Endothelial cell of hepatic sinusoid (primary cell): ENCODE results near the gene ZNF549.

Source experiments
- in situ Hi-C: cut with HindIII; loops from 2 replicates; pipeline ENCODE4 v1.10.0; 2017; ENCODE audit warnings: low sequenced_read_pairs

Gene ZNF549

DNA sequence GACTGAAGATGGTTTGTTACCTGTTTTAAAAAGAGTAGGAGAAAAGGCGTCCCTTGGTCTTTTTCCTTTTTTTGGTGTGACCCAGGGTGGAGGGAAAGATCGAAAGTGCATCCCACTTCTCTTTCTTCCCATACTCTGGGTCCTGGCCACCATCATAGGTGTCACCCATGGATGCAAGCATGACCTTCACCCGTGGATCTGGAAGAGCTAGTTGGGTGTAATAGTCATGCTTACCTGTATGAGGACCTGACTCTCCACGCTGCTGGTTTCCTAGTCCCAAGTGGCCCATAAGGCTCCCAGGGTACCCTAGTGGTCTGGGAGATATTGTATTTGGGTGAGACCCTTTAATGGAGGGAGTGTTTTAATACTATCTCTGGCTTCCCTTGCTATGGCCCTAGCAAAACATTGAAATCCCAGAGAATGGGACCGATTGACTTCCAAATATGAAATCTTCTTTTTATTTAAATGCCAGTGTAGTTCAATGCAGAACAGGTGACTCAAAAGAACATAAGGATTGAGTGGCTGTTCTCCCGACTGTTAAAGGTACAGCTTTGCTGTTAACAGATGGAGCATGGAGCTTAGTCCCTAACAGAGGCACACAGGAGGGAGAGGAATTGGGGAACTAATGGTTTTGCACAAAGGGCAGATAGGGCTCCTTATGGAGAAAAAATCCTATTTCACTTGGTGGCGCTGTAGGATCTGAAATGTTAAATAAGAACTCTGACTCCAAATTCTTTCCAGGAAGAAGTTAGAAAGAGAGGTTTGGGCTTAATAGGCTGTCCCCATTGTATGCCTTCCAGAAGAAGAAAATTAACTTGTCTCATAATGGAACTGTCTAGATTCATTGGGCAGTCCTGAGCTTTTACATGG, 39.5 kb downstream of the ZNF549 start:
- in situ Hi-C loops: no loop called here

DNA sequence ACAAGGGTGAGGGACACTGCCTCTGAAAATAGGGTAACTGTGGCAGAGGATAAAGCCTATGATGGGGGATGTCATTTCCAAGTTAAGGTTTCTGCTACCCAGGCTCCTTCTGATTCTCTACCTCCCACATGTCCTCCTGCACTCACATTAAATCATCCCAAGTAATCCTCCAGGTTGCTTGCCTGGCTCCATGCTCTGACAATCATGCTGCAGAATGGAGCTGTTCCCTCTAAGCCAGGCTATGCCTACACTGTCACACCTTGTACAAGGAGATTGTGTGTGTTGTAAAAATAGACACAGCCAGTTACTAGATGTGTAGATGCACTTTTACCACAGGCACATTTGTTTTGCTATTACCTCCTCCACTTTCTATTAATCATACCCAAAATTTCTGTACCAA, 43.6 kb downstream of the ZNF549 start:
- in situ Hi-C loops: loop anchor here (5.0 to 10.0 kb wide), 2 partner anchors 38 to 354 kb away; no protein-coding TSS in a partner anchor

DNA sequence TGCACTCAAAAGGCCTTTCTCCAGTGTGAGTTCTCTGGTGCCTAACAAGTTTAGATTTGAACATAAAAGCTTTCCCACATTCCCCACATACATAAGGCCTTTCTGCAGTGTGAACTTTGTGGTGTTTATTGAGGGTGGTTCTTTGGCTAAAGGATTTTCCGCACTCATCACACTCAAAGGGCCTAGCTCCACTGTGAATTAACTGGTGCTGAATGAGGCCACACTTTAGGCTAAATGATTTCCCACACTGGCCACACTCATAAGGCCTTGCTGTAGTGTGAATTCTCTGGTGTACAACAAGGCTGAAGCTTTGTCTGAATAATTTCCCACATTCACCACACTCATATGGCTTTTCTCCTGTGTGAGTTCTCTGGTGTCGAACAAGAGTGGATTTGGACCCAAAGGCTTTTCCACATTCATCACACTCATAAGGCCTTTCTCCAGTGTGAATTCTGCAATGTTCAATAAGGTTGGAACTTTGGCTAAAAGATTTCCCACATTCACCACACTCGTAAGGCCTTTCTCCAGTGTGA, 45.3 kb downstream of the ZNF549 start:
- in situ Hi-C loops: loop anchor here (5.0 to 10.0 kb wide), 2 partner anchors 40 to 352 kb away; no protein-coding TSS in a partner anchor

DNA sequence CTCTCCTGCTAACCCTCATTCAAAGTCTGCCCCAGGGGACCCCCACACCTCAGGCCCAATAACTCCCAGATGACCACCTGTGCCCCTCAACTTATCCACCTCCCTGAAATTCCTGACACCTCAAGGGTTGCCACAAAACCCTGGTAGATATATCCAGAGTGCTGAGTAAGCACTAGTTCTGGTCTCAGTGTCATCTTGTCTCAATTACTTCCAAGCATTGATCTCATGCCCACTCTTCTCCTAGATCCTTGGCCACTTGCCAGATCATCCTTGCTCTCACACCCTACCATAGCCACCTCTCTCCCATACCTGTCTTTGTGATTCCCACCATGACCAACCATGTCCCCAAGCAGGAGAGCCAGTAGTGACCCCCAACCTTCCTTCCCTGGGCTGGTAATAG, 49.5 kb downstream of the ZNF549 start:
- in situ Hi-C loops: loop anchor here (10.0 kb wide), 1 partner anchor 348 kb away; no protein-coding TSS in a partner anchor

DNA sequence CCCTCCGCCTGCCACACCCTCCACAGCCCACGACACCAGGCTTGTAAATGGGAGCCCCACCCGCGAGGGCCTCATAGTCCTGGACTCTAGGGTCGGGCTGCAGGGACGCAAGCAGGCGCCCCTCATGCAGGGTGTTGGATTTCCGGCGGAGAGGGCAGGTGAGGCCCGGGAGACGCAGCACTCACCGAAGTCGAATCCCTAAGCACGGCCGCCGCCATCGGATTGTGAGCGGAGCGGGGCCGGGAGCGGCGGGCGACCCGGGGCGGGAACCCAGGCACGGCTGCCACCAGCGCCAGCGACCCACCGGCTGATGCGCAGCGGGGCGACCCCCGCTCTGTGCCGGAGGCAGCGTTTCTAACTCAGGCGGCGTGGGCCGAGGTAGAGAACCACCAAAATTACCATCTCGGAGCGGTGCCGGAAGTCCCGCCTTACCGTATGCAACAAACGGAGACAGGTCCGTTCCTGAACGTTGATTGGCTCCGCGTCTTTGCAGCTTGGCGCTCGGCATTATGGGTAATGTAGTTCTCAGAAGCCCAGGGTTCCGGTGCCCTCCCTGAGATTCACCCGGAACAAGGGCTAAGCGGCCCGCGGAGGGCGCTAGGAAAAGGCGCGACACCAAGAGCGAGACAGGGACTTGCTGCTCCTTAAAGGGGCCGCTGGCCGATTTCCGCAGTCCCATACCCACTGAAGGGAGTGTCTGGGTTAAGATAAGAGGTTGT, 51.5 kb downstream of the ZNF549 start, which contains the start of gene ZNF416:
TSS of gene ZNF416 (minus strand) at position 425 of the 719 bp plus-strand sequence. CDS start at position 218, 207 bp downstream.
- in situ Hi-C loops: loop anchor here (10.0 kb wide), 1 partner anchor 346 kb away; no protein-coding TSS in a partner anchor

DNA sequence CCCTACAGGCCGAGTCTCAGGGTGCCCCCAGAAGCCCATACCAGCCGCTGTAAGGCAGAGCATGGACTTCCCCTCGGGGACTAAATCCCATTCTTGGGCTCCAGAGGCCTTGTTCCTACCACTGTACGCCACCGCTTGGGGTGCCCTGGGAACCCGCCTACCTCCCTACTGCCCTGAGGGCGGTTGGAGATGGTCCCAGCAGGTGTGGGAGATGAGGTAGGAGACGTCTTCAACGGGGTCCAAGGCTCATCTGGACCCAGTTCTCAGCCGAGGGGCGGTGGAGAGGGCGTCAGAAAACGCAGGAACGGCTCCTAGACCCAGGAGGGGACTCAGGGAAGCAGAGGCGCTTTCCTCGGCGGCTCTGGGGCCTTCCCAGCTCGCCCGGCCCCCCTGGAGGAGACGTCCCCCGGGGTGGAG, 56.0 kb downstream of the ZNF549 start:
- in situ Hi-C loops: no loop called here

- in situ Hi-C loops: no loop called here
Measured at GRCh38 chr19:57583521-57584416, 56.6 kb downstream of the ZNF549 start, which contains the start of gene ZIK1. Gene ZIK1, plus strand, starts transcription at chr19:57584145. Its CDS starts 212 bp downstream, at chr19:57584357.

DNA sequence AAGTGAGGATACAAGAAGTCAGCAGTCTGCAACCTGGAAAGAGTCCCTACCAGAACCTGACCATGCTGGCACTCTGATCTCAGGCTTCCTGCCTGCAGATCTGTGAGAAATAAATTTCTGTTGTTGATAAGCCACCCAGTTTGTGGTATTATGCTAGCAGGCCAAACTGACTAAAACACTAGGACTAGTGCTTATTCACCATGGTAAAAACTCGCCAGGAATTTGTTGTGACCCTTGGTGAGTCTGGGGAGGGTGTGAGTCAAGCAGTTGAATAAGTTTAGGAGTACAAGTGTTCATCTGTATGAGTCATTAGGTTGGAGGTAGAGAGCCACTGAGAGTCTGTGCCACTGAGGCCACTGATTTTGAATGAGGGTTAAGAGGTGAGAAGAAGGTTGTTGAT, 60.4 kb downstream of the ZNF549 start:
- in situ Hi-C loops: no loop called here

DNA sequence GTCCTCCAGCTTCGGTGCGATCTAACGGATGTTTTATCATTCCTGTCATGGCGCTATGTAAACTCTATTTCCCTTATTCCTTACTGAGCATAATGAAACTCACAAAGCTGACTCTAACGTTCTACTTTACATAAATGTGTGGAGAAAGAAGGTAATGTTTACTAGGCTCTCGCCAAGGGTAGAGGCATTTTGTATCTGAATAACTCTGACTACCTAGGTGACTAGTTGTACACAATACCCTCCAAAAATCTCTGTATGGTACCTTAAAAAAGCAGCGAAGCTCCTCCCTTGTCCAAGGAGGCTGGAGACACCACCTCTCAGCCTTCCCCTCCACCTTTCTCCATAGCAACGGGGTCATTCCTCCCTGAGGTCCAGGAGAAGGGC, 72.2 kb downstream of the ZNF549 start:
- in situ Hi-C loops: no loop called here

DNA sequence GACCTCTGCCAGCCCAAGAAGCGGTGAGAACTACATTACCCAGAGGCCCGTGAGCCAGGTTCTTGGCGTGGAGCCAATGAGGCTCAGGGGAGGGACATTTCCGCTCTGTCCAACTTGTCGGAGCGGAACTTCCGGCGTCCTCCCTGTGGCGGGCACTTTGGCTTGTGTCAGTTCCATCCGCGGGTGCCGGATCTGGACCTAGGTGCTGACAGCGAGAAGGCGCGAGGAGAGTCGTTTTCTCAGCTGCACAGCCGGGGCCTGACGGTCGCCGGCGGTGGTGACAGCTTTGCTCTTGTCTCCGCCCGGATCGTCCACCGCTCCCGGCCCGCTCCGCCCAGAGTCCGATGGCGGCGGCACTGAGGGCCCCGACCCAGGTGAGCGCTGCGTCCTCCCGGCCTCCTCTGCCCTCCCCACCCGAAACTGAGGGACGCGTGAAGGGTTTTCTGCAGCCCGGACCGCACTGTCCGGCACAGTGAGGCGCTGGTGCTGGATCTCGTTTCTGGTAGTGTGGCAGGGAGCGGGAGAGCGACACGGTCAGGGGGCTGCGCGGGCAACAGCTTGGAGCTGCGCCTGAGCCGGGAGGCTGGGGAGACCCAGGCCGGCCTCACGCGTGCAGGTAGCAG, 72.7 kb downstream of the ZNF549 start, which contains the start of gene ZNF530:
TSS of gene ZNF530 (plus strand) at position 125 of the 623 bp plus-strand sequence. CDS start 4,461 bp downstream, outside the sequence.
- in situ Hi-C loops: no loop called here

DNA sequence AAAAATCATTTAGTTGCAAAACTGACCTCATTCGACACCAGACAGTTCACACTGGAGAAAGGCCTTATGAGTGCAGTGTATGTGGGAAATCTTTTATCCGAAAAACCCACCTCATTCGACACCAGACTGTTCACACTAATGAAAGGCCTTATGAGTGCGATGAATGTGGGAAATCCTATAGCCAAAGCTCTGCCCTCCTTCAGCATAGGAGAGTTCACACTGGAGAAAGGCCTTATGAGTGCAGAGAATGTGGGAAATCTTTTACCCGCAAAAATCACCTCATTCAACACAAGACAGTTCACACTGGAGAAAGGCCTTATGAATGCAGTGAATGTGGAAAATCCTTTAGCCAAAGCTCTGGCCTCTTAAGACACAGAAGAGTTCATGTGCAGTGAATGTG, 79.8 kb downstream of the ZNF549 start:
- in situ Hi-C loops: no loop called here
